ENCODE results near the gene RRN3.

- TF ChIP-seq CTCF (IDR thresholded peaks at IDR 0.05): no peak
- TF ChIP-seq POLR2AphosphoS5 (IDR thresholded peaks at IDR 0.05): no peak
- no peak for TF ChIP-seq POLR2A (IDR thresholded peaks at IDR 0.05)
These were observed 61.3 kb downstream of the RRN3 start for GRCh38 chr16:15032547-15033308.
